Stomach (tissue), 4 donors: Measurements from ENCODE around the gene CPLX3.

Experiments used
- CTCF ChIP-seq, 7 experiments: fragments of 450-650 bp in 4 of 7; fragments of 200-600 bp in 3 of 7; sonication (generic) in 3 of 7; IDR thresholded peaks; one replicate each; pipeline ENCODE4 v1.5.1; 2016 to 2019; ENCODE audit warnings: antibody characterized with exemption in 7 of 7, control low read depth in 2 of 7, mild to moderate bottlenecking in 1 of 7
- POLR2AphosphoS5 ChIP-seq, 3 donors: sonication (generic); formaldehyde crosslinking; IDR thresholded peaks; one replicate each; pipeline ENCODE4 v1.6.1; 2016; ENCODE audit warnings: antibody characterized with exemption in 3 of 3

- TF ChIP-seq CTCF (IDR thresholded peaks at IDR 0.05) (no peak), POLR2AphosphoS5 (IDR thresholded peaks at IDR 0.05) (no peak)
Observed at GRCh38 chr15:74833376-74834107, 7.1 kb downstream of the CPLX3 start.
